ENCODE measurements around the gene DCT. TPM values are rescaled to one million over a fixed set of nuclear protein-coding genes. Genes with fewer than 3 reads are reported as not detected.

DCT gene
- total and polyA plus RNA-seq, 2 of the 8 experiments (the other 6 are each of a cell fraction or from before 2014, with no cell fraction given), result 0.02 TPM; not detected in 1

- H4K91ac ChIP-seq (replicated peaks; ENCODE audit: insufficient read length, low read length), result no peak overlapping the region
- no peak overlapping the region for H2BK120ac ChIP-seq (replicated peaks; ENCODE audit: low read depth, low read length)
- H3K14ac ChIP-seq (ENCODE audit: insufficient read length), result no peak overlapping the region
- H2AK5ac ChIP-seq (ENCODE audit: low read depth, low read length), result no peak overlapping the region
- H2BK20ac ChIP-seq (ENCODE audit: low read length), result no peak overlapping the region
- no peak overlapping the region for H2BK15ac ChIP-seq (ENCODE audit: low read length)
- no peak overlapping the region for H3K9ac ChIP-seq (replicated peaks in 1 of 4; ENCODE audit: extremely low read depth in 1 of 4, low read depth in 3 of 4, low read length in 3 of 4)
- no peak overlapping the region for H3K4ac ChIP-seq (replicated peaks; ENCODE audit: insufficient read length, low read depth, low read length)
- CTCF ChIA-PET (ENCODE audit: partially characterized antibody), result interaction anchor here (0.8 to 1.3 kb wide), 4 partner anchors 7 to 34 kb away, joined by 3 to 4 read pairs (median 4); no protein-coding TSS in a partner anchor
- no peak overlapping the region for H3K18ac ChIP-seq (ENCODE audit: extremely low read depth, low read length)
- H3K27ac ChIP-seq (ENCODE audit: low read depth, low read length), result no peak overlapping the region
- H2BK5ac ChIP-seq (ENCODE audit: low read depth, low read length), result no peak overlapping the region
- WGBS, 2 experiments (ENCODE audit: extremely low coverage in 1 of 2, insufficient coverage in 1 of 2, insufficient read length in 1 of 2, insufficient replicate concordance in 2 of 2, low coverage in 1 of 2, low lambda C conversion rate in 2 of 2, missing lambda C conversion rate in 1 of 2), result 91% methylated on average over 2 of the region's 2 CpGs; no CpG with 5 or more reads in 1 of the 2 experiments
- H3K4me2 ChIP-seq (ENCODE audit: insufficient read depth in 1 of 2, low read depth in 2 of 2, low read length in 2 of 2), result no peak overlapping the region
- no peak overlapping the region for H4K5ac ChIP-seq (ENCODE audit: insufficient read length, low read depth, low read length)
- no peaks in the 10 kb centered on the region for H3K4me1 ChIP-seq (replicated peaks in 1 of 4; ENCODE audit: control insufficient read depth in 3 of 4, insufficient read depth in 4 of 4, low read length in 3 of 4)
- H3K23me2 ChIP-seq (ENCODE audit: low read depth, low read length), result no peaks in the 10 kb centered on the region
- no peak overlapping the region for H3K56ac ChIP-seq (replicated peaks; ENCODE audit: insufficient read length, low read depth, low read length)
- TF ChIP-seq SIX5 (IDR thresholded peaks at IDR 0.05; ENCODE audit: low read depth, low read length) (no peak), EGR1 (IDR thresholded peaks at IDR 0.05; ENCODE audit: borderline replicate concordance, low read depth, low read length) (no peak), SIN3A (conservative IDR thresholded peaks at IDR 0.05 in 1 of 2, IDR thresholded peaks at IDR 0.05 in 1 of 2; ENCODE audit: low read depth in 1 of 2, low read length in 2 of 2) (no peak), CBX5 (IDR thresholded peaks at IDR 0.05; ENCODE audit: low read depth, low read length) (no peak)
- POLR2A ChIA-PET (ENCODE audit: partially characterized antibody), result no interaction called here
- FAIRE-seq (no peak), DNase-seq (ENCODE audit: low read depth in 1 of 2, low spot score in 2 of 2) (no peak)
- H3K27me3 ChIP-seq (replicated peaks in 1 of 4; ENCODE audit: control insufficient read depth in 3 of 4, extremely low read depth in 1 of 4, insufficient read depth in 3 of 4, low read length in 3 of 4), result no peaks in the 10 kb centered on the region
- H2BK12ac ChIP-seq (ENCODE audit: low read depth, low read length), result no peak overlapping the region
- no peak overlapping the region for H2AFZ ChIP-seq (ENCODE audit: low read length)
- H3K36me3 ChIP-seq (ENCODE audit: control insufficient read depth in 2 of 4, insufficient read depth in 4 of 4, low read length in 3 of 4), result no peaks in the 10 kb centered on the region
- H3K9me3 ChIP-seq (ENCODE audit: insufficient read depth in 2 of 2, low read depth in 1 of 2, low read length in 1 of 2), result no peaks in the 10 kb centered on the region
- no peaks in the 10 kb centered on the region for H4K20me1 ChIP-seq (replicated peaks in 1 of 2; ENCODE audit: control insufficient read depth in 1 of 2, insufficient read depth in 2 of 2, low read length in 2 of 2)
- no peaks in the 10 kb centered on the region for H3K79me1 ChIP-seq (ENCODE audit: low read depth, low read length)
- H3K4me3 ChIP-seq (ENCODE audit: extremely low read depth in 1 of 4, insufficient read depth in 2 of 4, low read depth in 3 of 4, low read length in 4 of 4), result no peak overlapping the region
- no peaks in the 10 kb centered on the region for H3K79me2 ChIP-seq (ENCODE audit: control insufficient read depth in 1 of 2, insufficient read depth in 2 of 2, low read length in 2 of 2)
- H3K23ac ChIP-seq (ENCODE audit: insufficient read length), result no peak overlapping the region
- H4K8ac ChIP-seq (ENCODE audit: extremely low read depth, insufficient read depth, low read length), result no peak overlapping the region
Observed at GRCh38 chr13:94470126-94470525, 9.4 kb downstream of the DCT start.

Data from H1 (cell line).